ACC112 (cell line): Measurements from ENCODE around the gene MRPS12.
"Not testable (repeated sequence)": the region's sequence is repeated elsewhere in the genome, so short reads cannot be mapped to it uniquely, and the experiment has no call there.

ENCODE experiments used
- H2AFZ ChIP-seq: fragments of 200-600 bp; sonication (generic); one replicate; pipeline ENCODE4 v1.6.0; 2017; ENCODE audit warnings: antibody characterized with exemption, low read length; ENCODE audit not compliant: unreplicated experiment
- H3K27ac ChIP-seq: fragments of 200-600 bp; sonication (generic); 2 replicates; pipeline ENCODE4 v1.5.1; 2014; ENCODE audit warnings: low read depth, mild to moderate bottlenecking, antibody characterized with exemption, low read length, moderate library complexity
- H3K27me3 ChIP-seq: fragments of 200-600 bp; sonication (generic); 2 replicates; pipeline ENCODE4 v1.6.1; 2014; ENCODE audit warnings: mild to moderate bottlenecking, antibody characterized with exemption, low read length, moderate library complexity, mixed read lengths; ENCODE audit not compliant: insufficient read depth
- H3K36me3 ChIP-seq: fragments of 200-600 bp; sonication (generic); 2 replicates; pipeline ENCODE4 v1.6.1; 2016; ENCODE audit warnings: mild to moderate bottlenecking, antibody characterized with exemption, low read length, moderate library complexity, mixed read lengths; ENCODE audit not compliant: insufficient read depth
- H3K4me1 ChIP-seq: fragments of 200-600 bp; sonication (generic); one replicate; pipeline ENCODE4 v1.6.1; 2016; ENCODE audit warnings: low read length, mixed read lengths; ENCODE audit not compliant: insufficient read depth, unreplicated experiment, control insufficient read depth
- H3K4me3 ChIP-seq: fragments of 200-600 bp; sonication (generic); 2 replicates; pipeline ENCODE4 v1.5.1; 2014; ENCODE audit warnings: mild to moderate bottlenecking, low read depth, low read length
- H3K79me2 ChIP-seq: fragments of 200-600 bp; sonication (generic); one replicate; pipeline ENCODE4 v1.6.0; 2016; ENCODE audit warnings: low read length; ENCODE audit not compliant: control insufficient read depth, unreplicated experiment, insufficient read depth

Gene MRPS12

DNA sequence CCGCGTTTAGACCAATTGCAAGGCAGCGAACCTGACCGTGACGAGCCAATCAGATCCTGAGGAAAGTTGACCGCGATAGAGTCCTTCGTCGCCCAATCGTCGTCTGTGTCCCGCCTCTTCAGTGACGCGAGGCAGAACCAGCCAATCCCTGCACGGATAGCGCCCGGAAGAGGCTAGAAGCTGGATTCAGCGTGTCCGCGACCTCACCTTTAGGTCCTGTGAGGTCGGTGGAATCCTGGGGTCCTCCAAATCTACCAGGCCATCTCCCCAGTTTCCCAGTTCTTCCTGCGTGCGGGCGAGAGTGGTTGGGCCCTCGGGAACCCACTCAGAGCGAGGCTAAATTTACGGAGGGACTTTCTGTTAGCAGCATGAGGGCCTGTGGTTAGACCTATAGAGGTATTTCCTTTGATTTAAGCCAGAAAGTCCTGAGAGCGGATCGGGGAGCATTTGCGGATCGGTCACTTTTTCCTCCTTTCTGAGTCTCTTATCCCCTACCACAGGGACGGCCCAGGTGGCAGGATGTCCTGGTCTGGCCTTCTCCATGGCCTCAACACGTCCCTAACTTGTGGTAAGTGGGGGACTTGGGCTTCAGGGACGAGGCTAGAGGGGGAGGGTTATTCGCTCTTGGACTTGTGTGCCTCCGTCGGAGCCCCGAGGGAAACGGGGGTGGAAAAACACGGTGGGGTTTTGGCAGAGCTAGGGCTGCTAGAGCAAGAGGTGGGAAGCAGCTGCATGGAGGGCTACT, at the start of gene MRPS12:
Gene MRPS12, plus strand, starts transcription at position 169 of the 745 bp plus-strand sequence. Its CDS starts 351 bp downstream, at position 520.
- Histone ChIP-seq H3K4me3 (peak within 1 kb of the TSS; percentile 94), H3K27me3 (no peaks in the 10 kb centered on the region), H2AFZ (peak within 1 kb of the TSS; percentile 39), H3K36me3 (no peaks in the 10 kb centered on the region), H3K79me2 (peaks cover 17% of the 10 kb centered on the region), H3K4me1 (peaks cover 7% of the 10 kb centered on the region), H3K27ac (peak within 1 kb of the TSS; percentile 75)

GRCh38 chr19:38883286-38883685, 47.5 kb upstream of the MRPS12 start:
- Histone ChIP-seq H3K36me3 (no peaks in the 10 kb centered on the region), H3K4me1 (no peaks in the 10 kb centered on the region), H3K27me3 (no peaks in the 10 kb centered on the region), H2AFZ (no peak overlapping the region), H3K27ac (no peak overlapping the region), H3K4me3 (no peak overlapping the region), H3K79me2 (no peaks in the 10 kb centered on the region)

DNA sequence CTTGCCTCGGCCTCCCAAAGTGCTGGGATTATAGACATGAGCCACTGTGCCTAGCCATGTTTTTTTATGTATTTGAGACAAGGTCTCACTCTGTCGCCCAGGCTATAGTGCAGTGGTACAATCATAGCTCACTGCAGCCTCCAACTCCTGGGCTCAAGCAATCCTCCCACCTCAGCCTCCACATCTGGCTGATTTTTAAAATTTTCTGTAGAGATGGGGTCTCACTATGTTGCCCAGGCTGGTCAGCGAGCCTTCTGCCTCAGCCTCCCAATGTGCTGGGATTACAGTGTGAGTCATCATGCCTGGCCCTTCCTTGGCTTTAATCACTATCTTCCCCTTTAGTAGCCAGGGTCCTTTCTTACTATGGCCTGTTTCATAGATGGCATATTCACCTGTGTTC, 46.1 kb upstream of the MRPS12 start:
- H3K27me3 ChIP-seq, H2AFZ ChIP-seq, H3K4me1 ChIP-seq, H3K27ac ChIP-seq, H3K36me3 ChIP-seq, H3K4me3 ChIP-seq, H3K79me2 ChIP-seq: not testable (repeated sequence)

- no peak overlapping the region for H3K4me3 ChIP-seq
These were observed 41.9 kb upstream of the MRPS12 start for GRCh38 chr19:38888876-38889275.

GRCh38 chr19:38889803-38890202, 40.9 kb upstream of the MRPS12 start:
- H2AFZ ChIP-seq = no peak overlapping the region
- no peaks in the 10 kb centered on the region for H3K4me1 ChIP-seq

More at GRCh38 chr19:38888876-38889275, 41.9 kb upstream of the MRPS12 start:
- H3K36me3 ChIP-seq = no peaks in the 10 kb centered on the region
- no peak overlapping the region for H2AFZ ChIP-seq
- no peak overlapping the region for H3K27ac ChIP-seq
- H3K4me1 ChIP-seq = no peaks in the 10 kb centered on the region
- H3K27me3 ChIP-seq = no peaks in the 10 kb centered on the region
- no peaks in the 10 kb centered on the region for H3K79me2 ChIP-seq

DNA sequence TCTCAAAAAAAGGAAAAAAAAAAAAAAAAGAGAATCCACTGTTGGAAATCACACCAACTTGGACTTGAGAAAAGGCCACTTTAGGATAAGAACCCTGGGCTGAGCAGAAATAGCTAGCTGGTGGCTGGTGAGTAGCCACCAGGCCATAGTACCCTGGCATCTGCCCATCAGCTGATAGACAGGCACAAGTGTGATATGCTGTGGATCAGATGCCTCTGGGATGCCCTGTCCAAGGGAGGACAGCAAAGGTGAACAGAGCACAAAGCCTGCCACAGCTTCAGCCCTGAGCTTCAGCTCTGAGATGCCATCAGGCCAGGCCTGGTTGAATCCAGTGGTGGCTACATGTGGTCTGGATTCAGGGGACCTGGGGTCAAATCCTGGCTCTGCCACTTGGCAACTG, 40.1 kb upstream of the MRPS12 start:
- Histone ChIP-seq H3K79me2 (no peaks in the 10 kb centered on the region), H3K4me3 (no peak overlapping the region), H3K27me3 (no peaks in the 10 kb centered on the region), H3K27ac (no peak overlapping the region), H3K4me1 (no peaks in the 10 kb centered on the region), H3K36me3 (no peaks in the 10 kb centered on the region), H2AFZ (no peak overlapping the region)

More at GRCh38 chr19:38889803-38890202, 40.9 kb upstream of the MRPS12 start:
- Histone ChIP-seq H3K27me3 (no peaks in the 10 kb centered on the region), H3K79me2 (no peaks in the 10 kb centered on the region), H3K27ac (no peak overlapping the region), H3K36me3 (no peaks in the 10 kb centered on the region), H3K4me3 (no peak overlapping the region)

DNA sequence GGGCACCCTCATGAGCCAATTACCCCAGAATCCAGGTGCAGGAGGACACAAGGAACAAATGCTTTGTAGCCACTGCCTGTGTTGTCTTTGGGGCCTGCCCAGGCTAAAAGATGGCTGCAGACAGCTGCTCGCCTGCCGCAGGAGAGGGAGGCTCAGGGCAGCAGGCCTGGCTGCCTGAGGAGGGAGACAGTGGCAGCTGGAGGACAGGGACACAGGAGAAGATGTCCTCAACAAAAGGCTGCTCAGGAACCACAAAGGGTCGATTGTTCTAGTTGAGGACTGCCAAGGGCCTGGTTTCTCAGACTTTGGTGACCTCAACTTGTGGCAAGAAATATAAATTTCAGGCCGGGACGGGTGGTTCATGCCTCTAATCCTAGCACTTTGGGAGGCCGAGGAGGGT, 39.0 kb upstream of the MRPS12 start:
- Histone ChIP-seq H3K79me2 (no peaks in the 10 kb centered on the region), H3K36me3 (no peaks in the 10 kb centered on the region), H3K27me3 (no peaks in the 10 kb centered on the region), H2AFZ (no peak overlapping the region), H3K27ac (no peak overlapping the region), H3K4me1 (no peaks in the 10 kb centered on the region), H3K4me3 (no peak overlapping the region)

DNA sequence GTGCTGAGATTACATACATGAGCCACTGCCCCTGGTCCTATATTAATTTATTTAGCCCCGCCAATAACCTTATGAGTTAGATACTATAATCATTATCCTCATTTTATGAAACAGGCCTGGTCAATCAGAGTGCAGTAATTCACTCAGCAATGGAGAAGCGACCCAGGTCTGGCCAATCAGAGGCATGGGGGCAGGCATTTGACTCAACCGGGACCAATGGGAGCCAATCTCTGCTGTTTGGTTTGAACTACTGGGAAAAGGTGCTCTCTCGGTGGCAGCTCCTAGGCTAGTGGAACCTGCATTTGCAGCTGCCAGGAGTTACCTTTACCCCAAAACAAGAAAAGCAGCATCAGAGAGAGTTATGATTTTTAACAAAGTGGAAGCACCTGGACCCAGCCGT, 37.9 kb upstream of the MRPS12 start:
- Histone ChIP-seq H3K79me2 (no peaks in the 10 kb centered on the region), H3K36me3 (no peaks in the 10 kb centered on the region), H3K4me3 (no peak overlapping the region), H3K4me1 (no peaks in the 10 kb centered on the region), H2AFZ (no peak overlapping the region), H3K27ac (no peak overlapping the region), H3K27me3 (no peaks in the 10 kb centered on the region)

GRCh38 chr19:38893341-38893771, 37.4 kb upstream of the MRPS12 start:
- H3K27me3 ChIP-seq = no peaks in the 10 kb centered on the region
- H3K36me3 ChIP-seq = no peaks in the 10 kb centered on the region
- H3K4me1 ChIP-seq = no peaks in the 10 kb centered on the region
- H2AFZ ChIP-seq = no peak overlapping the region
- H3K4me3 ChIP-seq = no peak overlapping the region
- H3K27ac ChIP-seq = no peak overlapping the region
- no peaks in the 10 kb centered on the region for H3K79me2 ChIP-seq

- H3K4me1 ChIP-seq = no peaks in the 10 kb centered on the region
- no peaks in the 10 kb centered on the region for H3K27me3 ChIP-seq
- no peak overlapping the region for H3K4me3 ChIP-seq
- no peak overlapping the region for H2AFZ ChIP-seq
- H3K79me2 ChIP-seq = no peaks in the 10 kb centered on the region
- H3K36me3 ChIP-seq = no peaks in the 10 kb centered on the region
- H3K27ac ChIP-seq = no peak overlapping the region
These were observed 35.8 kb upstream of the MRPS12 start for GRCh38 chr19:38894968-38895367.

DNA sequence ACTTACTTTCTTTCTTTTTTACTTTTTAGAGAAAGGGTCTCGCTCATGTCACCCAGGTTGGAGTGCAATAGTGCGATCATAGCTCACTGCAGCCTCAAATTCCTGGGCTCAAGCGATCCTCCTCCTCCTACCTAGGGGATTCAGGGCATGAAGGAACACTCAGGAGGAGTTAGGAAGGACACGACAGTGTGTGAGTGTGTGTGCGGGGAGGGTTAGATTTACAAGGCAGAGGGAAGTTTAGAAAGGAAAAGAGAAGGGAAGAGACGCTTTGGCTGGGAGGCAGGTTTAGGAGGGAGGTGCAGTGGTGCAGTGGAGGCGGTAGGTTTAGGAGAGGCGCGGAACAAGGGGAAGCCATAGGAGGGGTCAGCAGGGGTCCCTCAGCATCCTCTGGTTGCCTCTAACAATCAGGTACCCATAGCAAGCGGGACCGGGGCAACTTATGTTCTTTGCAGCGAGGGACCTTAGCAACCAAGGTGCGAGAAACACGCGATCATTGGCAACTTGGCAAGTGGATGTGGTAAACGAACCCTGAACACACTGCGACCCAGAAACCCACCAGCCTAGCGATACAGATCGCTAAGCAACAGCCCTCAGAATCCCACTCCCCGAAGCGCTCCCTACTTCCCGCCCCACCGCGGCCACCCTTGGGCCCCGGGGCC, 31.8 kb upstream of the MRPS12 start:
- Histone ChIP-seq H3K79me2 (peaks cover 3% of the 10 kb centered on the region), H3K27ac (no peak overlapping the region), H2AFZ (peak overlapping the region; percentile 80), H3K27me3 (no peaks in the 10 kb centered on the region), H3K36me3 (no peaks in the 10 kb centered on the region), H3K4me1 (no peaks in the 10 kb centered on the region), H3K4me3 (peak overlapping the region; percentile 90)
